ENCODE data around the gene HLA-F.

Gene HLA-F

GRCh38 chr6:29751480-29751879, 28.2 kb downstream of the HLA-F start (continued):
- TF ChIP-seq, protein P1, sequence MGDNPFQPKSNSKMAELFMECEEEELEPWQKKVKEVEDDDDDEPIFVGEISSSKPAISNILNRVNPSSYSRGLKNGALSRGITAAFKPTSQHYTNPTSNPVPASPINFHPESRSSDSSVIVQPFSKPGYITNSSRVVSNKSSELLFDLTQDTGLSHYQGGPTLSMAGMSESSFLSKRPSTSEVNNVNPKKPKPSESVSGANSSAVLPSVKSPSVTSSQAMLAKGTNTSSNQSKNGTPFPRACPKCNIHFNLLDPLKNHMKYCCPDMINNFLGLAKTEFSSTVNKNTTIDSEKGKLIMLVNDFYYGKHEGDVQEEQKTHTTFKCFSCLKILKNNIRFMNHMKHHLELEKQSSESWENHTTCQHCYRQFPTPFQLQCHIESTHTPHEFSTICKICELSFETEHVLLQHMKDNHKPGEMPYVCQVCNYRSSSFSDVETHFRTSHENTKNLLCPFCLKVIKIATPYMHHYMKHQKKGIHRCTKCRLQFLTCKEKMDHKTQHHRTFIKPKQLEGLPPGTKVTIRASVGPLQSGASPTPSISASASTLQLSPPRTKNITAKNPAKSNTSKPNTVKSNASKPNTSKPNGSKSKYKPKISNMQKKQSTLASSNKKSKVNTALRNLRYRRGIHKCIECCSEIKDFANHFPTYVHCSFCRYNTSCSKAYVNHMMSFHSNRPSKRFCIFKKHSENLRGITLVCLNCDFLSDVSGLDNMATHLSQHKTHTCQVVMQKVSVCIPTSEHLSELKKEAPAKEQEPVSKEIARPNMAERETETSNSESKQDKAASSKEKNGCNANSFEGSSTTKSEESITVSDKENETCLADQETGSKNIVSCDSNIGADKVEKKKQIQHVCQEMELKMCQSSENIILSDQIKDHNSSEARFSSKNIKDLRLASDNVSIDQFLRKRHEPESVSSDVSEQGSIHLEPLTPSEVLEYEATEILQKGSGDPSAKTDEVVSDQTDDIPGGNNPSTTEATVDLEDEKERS (tag by site-specific recombination; IDR thresholded peaks at IDR 0.05) = no peak
- TF ChIP-seq, protein P2, sequence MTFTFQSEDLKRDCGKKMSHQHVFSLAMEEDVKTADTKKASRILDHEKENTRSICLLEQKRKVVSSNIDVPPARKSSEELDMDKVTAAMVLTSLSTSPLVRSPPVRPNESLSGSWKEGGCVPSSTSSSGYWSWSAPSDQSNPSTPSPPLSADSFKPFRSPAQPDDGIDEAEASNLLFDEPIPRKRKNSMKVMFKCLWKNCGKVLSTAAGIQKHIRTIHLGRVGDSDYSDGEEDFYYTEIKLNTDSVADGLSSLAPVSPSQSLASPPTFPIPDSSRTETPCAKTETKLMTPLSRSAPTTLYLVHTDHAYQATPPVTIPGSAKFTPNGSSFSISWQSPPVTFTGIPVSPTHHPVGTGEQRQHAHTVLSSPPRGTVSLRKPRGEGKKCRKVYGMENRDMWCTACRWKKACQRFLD (tag by site-specific recombination; IDR thresholded peaks at IDR 0.05) = no peak
- TF ChIP-seq ZNF121 (tag by site-specific recombination; IDR thresholded peaks at IDR 0.05) (no peak), ZNF138 (tag by site-specific recombination; IDR thresholded peaks at IDR 0.05; ENCODE audit: borderline replicate concordance) (no peak), ZNF529 (tag by site-specific recombination; IDR thresholded peaks at IDR 0.05; ENCODE audit: insufficient replicate concordance) (no peak), ZNF19 (tag by site-specific recombination; IDR thresholded peaks at IDR 0.05; ENCODE audit: low read depth) (no peak), SCRT2 (tag by site-specific recombination; IDR thresholded peaks at IDR 0.05) (no peak), KLF1 (tag by site-specific recombination; IDR thresholded peaks at IDR 0.05) (no peak), INSM2 (tag by site-specific recombination; IDR thresholded peaks at IDR 0.05) (no peak)

DNA sequence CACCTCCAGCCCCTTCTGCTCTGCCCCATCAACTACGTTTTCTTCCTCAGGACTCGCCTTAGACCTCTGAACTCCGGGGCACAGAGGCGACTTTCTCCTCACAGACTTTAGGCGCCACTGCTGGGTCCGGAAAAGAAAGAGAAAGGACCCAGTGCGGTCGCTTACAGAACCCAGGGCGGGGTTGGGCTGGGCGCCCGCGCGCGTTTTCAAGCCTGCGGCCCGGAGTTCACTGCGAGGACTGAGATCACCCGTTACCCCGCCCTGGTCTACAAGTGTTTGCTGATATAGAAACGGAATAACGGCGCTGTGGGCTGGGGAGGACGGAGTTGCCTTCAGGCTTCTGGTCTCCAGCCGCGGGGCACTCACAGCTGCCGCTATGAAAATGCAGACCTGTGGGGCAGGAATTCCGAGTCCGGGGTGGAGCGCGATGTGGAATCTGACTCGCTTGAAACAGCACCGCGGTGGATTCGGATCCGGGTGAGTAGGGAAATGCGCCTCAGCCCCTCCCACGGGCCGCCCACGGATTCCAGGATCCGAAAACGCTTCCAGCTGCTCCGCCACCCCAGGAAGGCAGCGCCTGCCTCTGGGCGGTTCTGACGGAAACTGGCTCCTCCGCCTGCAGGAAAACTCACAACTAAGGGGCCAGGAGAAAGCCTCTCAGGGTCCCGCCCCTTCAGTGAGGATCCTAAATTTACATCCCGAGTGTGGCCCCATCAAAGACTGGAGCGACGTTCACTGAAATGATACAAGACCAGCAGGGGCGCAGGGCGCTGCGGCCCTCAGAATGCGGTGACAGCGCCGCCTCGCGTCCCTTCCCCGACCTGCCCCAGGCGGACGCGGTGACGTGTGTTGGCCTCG, 29.4 kb downstream of the HLA-F start:
- CTCF ChIA-PET = interaction anchor here (0.6 to 8.9 kb wide), 25 partner anchors 11 to 293 kb away, joined by 3 to 127 read pairs (median 4); no protein-coding TSS in a partner anchor
- TF ChIP-seq ZNF555 (tag by site-specific recombination; conservative IDR thresholded peaks at IDR 0.05) (no peak), ZNF155 (tag by site-specific recombination; IDR thresholded peaks at IDR 0.05) (no peak), ZNF138 (tag by site-specific recombination; IDR thresholded peaks at IDR 0.05; ENCODE audit: borderline replicate concordance) (0 out of 2 replicates have a peak, but pooled peaks have one; percentile 49), ZSCAN4 (tag by site-specific recombination; IDR thresholded peaks at IDR 0.05) (no peak), SCRT1 (tag by site-specific recombination; IDR thresholded peaks at IDR 0.05; ENCODE audit: borderline replicate concordance) (no peak), ZSCAN16 (tag by site-specific recombination; IDR thresholded peaks at IDR 0.05) (no peak), PRDM4 (tag by site-specific recombination; IDR thresholded peaks at IDR 0.05) (no peak), ZNF621 (tag by site-specific recombination; IDR thresholded peaks at IDR 0.05) (no peak), ZNF366 (tag by site-specific recombination; conservative IDR thresholded peaks at IDR 0.05) (no peak; the same call in none of the 2 replicates), ZNF660 (tag by site-specific recombination; IDR thresholded peaks at IDR 0.05) (peak; percentile 85), ZBTB8A (tag by site-specific recombination; IDR thresholded peaks at IDR 0.05) (peak; percentile 95), ZBTB6 (tag by site-specific recombination; IDR thresholded peaks at IDR 0.05) (no peak), MYNN (tag by site-specific recombination; IDR thresholded peaks at IDR 0.05; ENCODE audit: borderline replicate concordance) (no peak), ZNF561 (tag by site-specific recombination; IDR thresholded peaks at IDR 0.05; ENCODE audit: borderline replicate concordance) (peak; percentile 82; the same call in 1 of the 2 replicates), OSR2 (tag by site-specific recombination; IDR thresholded peaks at IDR 0.05) (no peak; the same call in 1 of the 2 replicates), ZIC2 (tag by site-specific recombination; IDR thresholded peaks at IDR 0.05) (peak; percentile 72; the same call in 1 of the 2 replicates)

More for the DNA sequence above, 29.4 kb downstream of the HLA-F start:
- Histone ChIP-seq H3K27ac (ENCODE audit: extremely low read depth, low read depth, low read length) (peak overlapping the region; percentile 46; the same call in 1 of the 2 replicates), H3K36me3 (ENCODE audit: control insufficient read depth in 2 of 2, insufficient read depth in 1 of 2, low read length in 2 of 2) (no peaks in the 10 kb centered on the region), H3K4me3 (ENCODE audit: low read depth, low read length) (peak overlapping the region; percentile 75), H3K4me1 (ENCODE audit: control insufficient read depth, insufficient read depth, low read length) (peaks cover 5% of the 10 kb centered on the region; the same call in 1 of the 2 replicates), H3K9me3 (ENCODE audit: control insufficient read depth, insufficient read depth, low read depth, low read length) (no peaks in the 10 kb centered on the region)
- POLR2A ChIA-PET = interaction anchor here (1.2 kb wide), 2 partner anchors 15 to 103 kb away, joined by 3 read pairs; no protein-coding TSS in a partner anchor
